Stomach (tissue), 9 donors: ENCODE measurements around the gene ATP8B4. TPM values are rescaled to one million over a fixed set of nuclear protein-coding genes. Genes with fewer than 3 reads are reported as not detected.

Source experiments
- DNase-seq, 2 donors: peaks; one replicate each; pipeline versions ENCODE4 v3.0.0 to v3.0.0-alpha.2; 2013 to 2019
- H3K27ac ChIP-seq, 5 donors: fragments of 200-600 bp in 4 of 5; sonication (generic) in 4 of 5; one replicate each; pipeline ENCODE4 v1.5.1; 2013 to 2019; ENCODE audit warnings: mild to moderate bottlenecking in 1 of 5, moderate library complexity in 1 of 5
- H3K27me3 ChIP-seq, 3 donors: fragments of 200-600 bp; sonication (generic); one replicate each; pipeline ENCODE4 v1.5.1; 2017 to 2019; ENCODE audit warnings: mixed run types in 1 of 3
- H3K36me3 ChIP-seq, 4 donors: fragments of 200-600 bp; sonication (generic); 1 replicate in 3 of 4; 2 replicates in 1 of 4; pipeline ENCODE4 v1.5.1; 2016 to 2019
- H3K4me1 ChIP-seq, 4 donors: fragments of 200-600 bp; sonication (generic); one replicate each; pipeline ENCODE4 v1.5.1; 2016 to 2019
- H3K4me3 ChIP-seq, 4 donors: fragments of 200-600 bp; sonication (generic) in 3 of 4; one replicate each; pipeline ENCODE4 v1.5.1; 2016 to 2019; ENCODE audit warnings: mild to moderate bottlenecking in 1 of 4
- H3K9me3 ChIP-seq, 4 donors: fragments of 200-600 bp; sonication (generic); one replicate each; pipeline ENCODE4 v1.5.1; 2016 to 2019
- CTCF ChIP-seq, 7 experiments: fragments of 450-650 bp in 4 of 7; fragments of 200-600 bp in 3 of 7; sonication (generic) in 3 of 7; IDR thresholded peaks; one replicate each; pipeline ENCODE4 v1.5.1; 2016 to 2019; ENCODE audit warnings: antibody characterized with exemption in 7 of 7, control low read depth in 2 of 7, mild to moderate bottlenecking in 1 of 7
- EP300 ChIP-seq: sonication (generic); formaldehyde crosslinking; IDR thresholded peaks from one replicate; pipeline ENCODE4 v1.6.1; 2017; ENCODE audit warnings: antibody characterized with exemption
- POLR2A ChIP-seq, 4 donors: fragments of 450-650 bp; IDR thresholded peaks; one replicate each; pipeline ENCODE4 v1.6.1; 2016; ENCODE audit warnings: antibody characterized with exemption in 4 of 4, control low read depth in 2 of 4, mild to moderate bottlenecking in 1 of 4, moderate library complexity in 1 of 4
- POLR2AphosphoS5 ChIP-seq, 3 donors: sonication (generic); formaldehyde crosslinking; IDR thresholded peaks; one replicate each; pipeline ENCODE4 v1.6.1; 2016; ENCODE audit warnings: antibody characterized with exemption in 3 of 3
- WGBS, 5 donors: extraction: QIAGEN DNeasy Blood & Tissue Kit in 3 of 5; methylation state at CpG; one replicate each; pipeline versions ENCODE4 v1.1.5 to v1.1.7; 2013 to 2018; 5-methylcytosine and 5-hydroxymethylcytosine counted together
- intact Hi-C: fragments of 100-400 bp; cut with DNase I; formaldehyde crosslinking; loops from one replicate; pipeline ENCODE4 v1.15.1; 2023; ENCODE audit warnings: low total_unique reads
- polyA plus RNA-seq, 3 donors: library from polyadenylated mRNA; stranded (reverse); fragments of 200-250 nt; gene quantifications; one replicate each; pipeline ENCODE4 v1.2.3, GENCODE V29; 2013
- total RNA-seq, 5 donors: library from RNA; depleted of rRNA; stranded (reverse); fragments of >200 nt; gene quantifications; one replicate each; pipeline versions ENCODE4 v1.1.0 to v1.2.3, GENCODE V29; 2014 to 2016
- donor health status: healthy with polysubstance abuse.
- donor health status: Bipolar disorder and iron deficiency.
- donor health status: healthy.

The ATP8B4 gene
- total and polyA plus RNA-seq, 8 donors = under 0.01 to 14.3 (median 1.6) TPM

- DNase-seq = no peak
- 85 to 93% (median 89%) methylated on average over 5 of the region's 5 CpGs for WGBS, 5 donors
- no peak overlapping the region for H3K27ac ChIP-seq
- H3K27me3 ChIP-seq = no peaks in the 10 kb centered on the region
- no peak overlapping the region for H3K4me3 ChIP-seq
- no peaks in the 10 kb centered on the region for H3K9me3 ChIP-seq
- no peaks in the 10 kb centered on the region for H3K36me3 ChIP-seq
- H3K4me1 ChIP-seq = no peaks in the 10 kb centered on the region
- TF ChIP-seq EP300 (no peak), POLR2AphosphoS5 (IDR thresholded peaks at IDR 0.05) (no peak), POLR2A (IDR thresholded peaks at IDR 0.05) (no peak), CTCF (IDR thresholded peaks at IDR 0.05) (no peak)
- intact Hi-C loops = no loop called here
Observed at GRCh38 chr15:50018491-50018890, 100.5 kb downstream of the ATP8B4 start.

GRCh38 chr15:50017522-50017921 lies 101.5 kb downstream of the ATP8B4 start:
- Histone ChIP-seq H3K27me3 (no peaks in the 10 kb centered on the region), H3K9me3 (no peaks in the 10 kb centered on the region), H3K27ac (no peak overlapping the region), H3K4me3 (no peak overlapping the region), H3K36me3 (no peaks in the 10 kb centered on the region), H3K4me1 (no peaks in the 10 kb centered on the region)
- DNase-seq = no peak
- WGBS, 5 donors = 67 to 81% (median 77%) methylated on average over 1 of the region's 1 CpG
- TF ChIP-seq POLR2AphosphoS5 (IDR thresholded peaks at IDR 0.05) (no peak), EP300 (no peak), CTCF (IDR thresholded peaks at IDR 0.05) (no peak), POLR2A (IDR thresholded peaks at IDR 0.05) (no peak)
- intact Hi-C loops = no loop called here

GRCh38 chr15:50016951-50017350 lies 102.1 kb downstream of the ATP8B4 start:
- intact Hi-C loops = no loop called here
- no peak for DNase-seq
- Histone ChIP-seq H3K27me3 (no peaks in the 10 kb centered on the region), H3K4me1 (no peaks in the 10 kb centered on the region), H3K27ac (no peak overlapping the region), H3K9me3 (no peaks in the 10 kb centered on the region), H3K36me3 (no peaks in the 10 kb centered on the region), H3K4me3 (no peak overlapping the region)
- 46 to 71% (median 63%) methylated on average over 2 of the region's 2 CpGs for WGBS, 5 donors
- TF ChIP-seq EP300 = no peak
- no peak for TF ChIP-seq POLR2A (IDR thresholded peaks at IDR 0.05)
- no peak for TF ChIP-seq CTCF (IDR thresholded peaks at IDR 0.05)
- no peak for TF ChIP-seq POLR2AphosphoS5 (IDR thresholded peaks at IDR 0.05)

- H3K9me3 ChIP-seq = no peaks in the 10 kb centered on the region
- intact Hi-C loops = no loop called here
- no peak overlapping the region for H3K4me3 ChIP-seq
- no peaks in the 10 kb centered on the region for H3K27me3 ChIP-seq
- TF ChIP-seq CTCF (IDR thresholded peaks at IDR 0.05) (no peak), POLR2A (IDR thresholded peaks at IDR 0.05) (no peak), POLR2AphosphoS5 (IDR thresholded peaks at IDR 0.05) (no peak), EP300 (no peak)
- H3K27ac ChIP-seq = no peak overlapping the region
- peaks cover 0 to 7% (median 0%) of the 10 kb centered on the region in 4 donors for H3K4me1 ChIP-seq
- DNase-seq = no peak
- H3K36me3 ChIP-seq = no peaks in the 10 kb centered on the region
Observed at GRCh38 chr15:50012790-50013189, 106.2 kb downstream of the ATP8B4 start.
